Limb (tissue), 2 donors: Measurements from ENCODE around the gene KRTAP9-7.

Experiments
- DNase-seq, 2 donors: peaks; one replicate each; pipeline ENCODE4 v3.0.0-alpha.2; 2016; ENCODE audit errors: extremely low spot score in 2 of 2

The KRTAP9-7 gene

DNA sequence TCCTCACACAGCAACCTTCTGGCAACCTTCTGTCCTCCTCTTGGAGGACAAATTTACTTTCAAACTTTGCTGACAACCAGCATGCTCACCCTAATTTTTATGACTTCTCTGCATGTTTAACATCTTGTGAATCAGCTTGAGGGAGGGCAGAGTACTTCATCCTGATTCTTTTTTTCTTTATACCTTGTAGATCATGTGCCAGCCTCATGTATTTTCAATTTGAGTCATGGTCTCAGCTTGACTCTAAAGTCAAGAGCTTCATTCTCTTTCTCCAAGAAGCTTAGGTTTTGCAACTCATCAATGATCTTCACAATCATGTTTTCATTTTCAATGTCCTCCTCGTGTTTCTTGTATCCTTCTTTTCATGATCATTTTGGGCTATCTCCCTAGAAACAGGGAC, 3.6 kb upstream of the KRTAP9-7 start:
- no peak for DNase-seq

DNA sequence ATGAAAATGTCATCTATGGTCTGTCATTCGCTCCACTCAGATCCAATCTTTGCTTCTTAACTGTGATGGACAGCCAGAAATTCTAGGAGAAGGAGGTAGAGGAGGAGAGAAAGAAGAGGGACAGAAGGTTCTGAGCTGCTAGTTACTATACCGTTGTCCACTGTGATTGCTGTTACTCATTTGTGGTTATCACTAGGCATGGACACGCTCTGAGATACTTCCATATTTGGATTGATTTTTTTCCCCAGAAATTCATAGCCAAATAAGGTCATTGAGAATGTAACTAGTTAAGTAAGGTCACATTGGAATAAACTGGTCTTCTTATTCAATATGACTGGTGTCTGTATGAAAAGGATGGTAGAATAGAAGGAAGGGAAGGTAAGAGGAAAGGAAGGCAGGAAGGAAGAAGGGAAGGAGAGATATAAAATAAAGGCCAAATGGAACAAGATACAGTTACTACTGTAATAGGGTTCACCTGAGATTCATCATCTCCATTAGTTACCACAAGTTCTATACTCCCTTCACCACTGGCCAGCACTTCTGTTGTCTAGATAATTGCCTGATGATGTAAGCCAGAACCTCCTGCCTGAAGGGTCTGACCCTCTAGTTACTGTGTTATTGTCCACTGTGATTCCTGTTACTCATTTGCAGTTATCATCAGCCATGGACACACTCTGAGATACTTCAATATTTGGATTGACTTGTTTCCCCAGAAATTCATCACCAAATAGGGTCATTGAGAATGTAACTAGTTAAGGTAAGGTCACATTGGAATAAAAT, 2.9 kb downstream of the KRTAP9-7 start:
- DNase-seq = no peak

DNA sequence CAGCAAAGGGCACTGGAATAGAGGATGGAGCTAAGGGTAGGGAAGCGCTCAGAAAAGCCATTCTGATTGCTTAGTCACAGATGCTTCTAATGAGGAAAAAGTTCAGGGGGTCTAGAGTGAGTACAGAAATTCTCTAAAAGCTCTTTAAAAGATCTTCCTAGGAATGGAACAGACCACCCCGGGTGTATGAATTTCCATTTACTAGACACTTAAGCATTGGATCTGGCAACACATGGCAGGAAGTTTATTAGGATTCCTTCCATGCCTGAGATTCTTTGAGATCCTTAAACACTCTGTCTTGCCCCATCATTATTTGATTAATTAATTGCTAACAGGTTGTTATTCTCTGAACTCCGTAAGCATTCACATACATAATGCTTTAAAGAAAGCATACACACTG, 8.5 kb downstream of the KRTAP9-7 start:
- peak in 1 of 2 donors; percentile 3 for DNase-seq

DNA sequence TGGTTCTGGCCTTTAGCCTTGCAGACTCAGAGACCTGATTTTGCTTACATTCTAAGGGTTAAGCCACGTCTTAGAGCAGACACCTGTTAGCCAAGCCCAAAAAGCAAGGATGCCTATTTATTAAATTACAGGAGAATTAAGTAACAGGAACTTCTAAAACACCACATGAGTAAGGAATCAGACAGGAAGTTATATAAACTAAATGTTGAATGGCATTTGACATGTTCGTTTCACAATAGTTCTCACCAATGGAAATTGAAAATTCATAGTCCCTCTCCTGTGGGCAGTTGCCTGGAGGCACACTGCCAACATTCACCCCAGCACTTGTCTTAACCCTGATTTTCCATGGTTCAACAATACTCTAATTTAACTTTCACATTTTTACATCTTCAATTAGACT, 9.0 kb downstream of the KRTAP9-7 start:
- no peak for DNase-seq

DNA sequence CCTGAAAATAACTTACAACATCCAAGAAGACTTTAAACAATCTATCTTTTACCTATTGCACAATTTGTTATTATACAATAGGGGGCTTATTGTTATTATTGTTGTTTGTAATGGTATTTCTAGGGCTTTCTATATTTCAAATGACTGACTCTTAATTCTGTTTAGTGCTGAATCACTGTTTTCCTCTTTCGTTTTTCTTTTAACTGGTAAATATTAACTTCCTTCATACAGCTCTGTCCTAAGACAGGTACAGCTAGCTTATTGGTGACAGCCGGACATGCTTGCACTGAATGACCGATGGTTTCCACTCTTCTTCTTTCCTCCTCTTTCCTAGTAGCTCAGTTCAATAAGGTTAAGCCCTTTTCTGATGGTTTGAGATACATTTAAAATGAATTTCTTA, 11.6 kb downstream of the KRTAP9-7 start:
- no peak for DNase-seq

DNA sequence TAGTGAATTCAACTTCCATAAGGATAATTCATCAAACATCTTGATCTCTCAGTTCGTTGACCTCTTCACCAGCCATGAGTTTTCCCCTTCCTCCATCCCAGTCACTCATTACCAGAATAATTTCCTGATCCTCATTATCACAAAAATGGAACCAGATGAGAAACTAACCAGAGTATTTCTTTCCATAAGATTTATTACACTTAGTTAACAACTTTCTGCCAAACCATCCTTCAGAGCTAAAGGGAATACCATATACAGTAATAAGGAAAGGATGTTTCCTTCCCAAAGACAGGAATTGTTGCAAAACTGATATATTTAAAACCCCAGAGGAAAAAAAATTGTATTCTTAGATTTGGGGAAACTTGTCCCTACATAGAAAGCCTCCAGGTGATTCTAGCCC, 18.5 kb downstream of the KRTAP9-7 start:
- no peak for DNase-seq

DNA sequence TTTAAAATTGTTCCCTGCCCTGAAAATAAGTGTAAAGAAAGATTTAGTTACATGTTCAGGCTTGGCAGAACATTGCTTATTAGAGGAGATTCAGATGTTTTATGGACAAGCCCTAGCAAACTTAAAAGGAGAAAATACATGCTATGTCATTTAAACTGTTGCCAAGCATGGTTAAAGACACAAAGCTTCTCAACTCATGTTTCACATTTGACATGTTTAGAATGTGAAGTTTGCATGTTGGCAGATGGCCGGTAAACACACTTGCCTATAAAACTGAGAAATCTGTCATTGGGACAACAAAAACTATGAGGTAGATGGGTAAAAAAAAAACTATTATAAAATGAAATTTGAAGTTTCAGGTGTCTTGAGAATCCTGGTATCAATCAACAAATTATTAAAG, 21.3 kb downstream of the KRTAP9-7 start:
- peak in 1 of 2 donors; percentile 10 for DNase-seq

DNA sequence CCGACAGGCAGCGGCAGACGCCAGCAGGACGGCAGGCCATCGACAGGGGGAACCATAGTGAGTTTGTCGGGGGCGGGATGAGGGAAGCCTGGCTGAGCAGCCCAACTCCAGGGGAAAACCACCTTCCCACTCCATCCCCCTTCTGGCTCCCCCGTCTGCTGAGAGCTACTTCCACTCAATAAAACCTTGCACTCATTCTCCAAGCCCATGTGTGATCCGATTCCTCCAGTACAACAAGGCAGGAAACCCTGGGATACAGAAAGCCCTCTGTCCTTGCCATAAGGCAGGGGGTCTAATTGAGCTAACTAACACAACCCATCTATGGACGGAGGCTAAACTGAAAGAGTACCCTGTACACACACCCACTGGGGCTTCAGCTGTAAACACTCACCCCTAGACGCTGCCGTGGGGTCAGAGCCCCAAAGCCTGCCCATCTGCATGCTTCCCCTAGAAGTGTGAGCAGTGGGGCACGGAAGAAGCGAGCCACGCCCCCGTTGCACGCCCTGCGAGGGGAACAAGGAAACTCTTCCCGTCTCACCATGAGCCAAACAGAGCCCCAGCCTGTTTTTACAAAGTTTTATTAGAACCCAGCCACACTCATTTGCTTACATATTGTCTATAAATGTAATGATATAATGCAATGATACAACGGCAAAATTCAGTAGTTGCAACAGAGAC, 23.1 kb downstream of the KRTAP9-7 start:
- no peak for DNase-seq

DNA sequence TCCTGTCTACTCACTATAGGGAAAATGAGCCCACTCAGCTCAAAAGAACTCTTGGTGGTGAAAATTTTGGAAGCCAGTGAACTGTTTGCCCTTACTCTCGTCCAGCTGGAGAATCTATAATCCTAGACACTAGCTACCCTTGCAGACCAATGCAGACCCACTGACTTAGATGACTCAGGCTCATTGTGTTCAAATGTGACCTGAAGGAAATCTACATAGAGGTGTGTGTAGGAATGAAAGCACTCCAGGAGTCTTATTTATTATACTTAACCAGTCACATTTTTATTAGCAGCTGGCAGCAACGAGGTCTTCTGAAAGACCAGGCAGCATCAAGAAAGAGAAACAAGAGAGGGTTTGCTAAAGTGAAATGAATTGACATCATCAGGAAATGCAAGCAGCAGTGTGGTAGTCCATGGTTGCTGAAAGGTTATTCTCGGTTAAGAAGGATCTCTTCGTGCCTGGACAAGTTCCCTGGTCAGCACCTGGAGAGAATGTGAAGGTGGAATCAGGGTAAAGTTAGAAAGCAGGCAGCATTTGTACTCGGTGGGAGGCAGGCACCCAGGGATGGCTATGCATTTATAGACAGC, 25.8 kb downstream of the KRTAP9-7 start:
- DNase-seq = no peak

DNA sequence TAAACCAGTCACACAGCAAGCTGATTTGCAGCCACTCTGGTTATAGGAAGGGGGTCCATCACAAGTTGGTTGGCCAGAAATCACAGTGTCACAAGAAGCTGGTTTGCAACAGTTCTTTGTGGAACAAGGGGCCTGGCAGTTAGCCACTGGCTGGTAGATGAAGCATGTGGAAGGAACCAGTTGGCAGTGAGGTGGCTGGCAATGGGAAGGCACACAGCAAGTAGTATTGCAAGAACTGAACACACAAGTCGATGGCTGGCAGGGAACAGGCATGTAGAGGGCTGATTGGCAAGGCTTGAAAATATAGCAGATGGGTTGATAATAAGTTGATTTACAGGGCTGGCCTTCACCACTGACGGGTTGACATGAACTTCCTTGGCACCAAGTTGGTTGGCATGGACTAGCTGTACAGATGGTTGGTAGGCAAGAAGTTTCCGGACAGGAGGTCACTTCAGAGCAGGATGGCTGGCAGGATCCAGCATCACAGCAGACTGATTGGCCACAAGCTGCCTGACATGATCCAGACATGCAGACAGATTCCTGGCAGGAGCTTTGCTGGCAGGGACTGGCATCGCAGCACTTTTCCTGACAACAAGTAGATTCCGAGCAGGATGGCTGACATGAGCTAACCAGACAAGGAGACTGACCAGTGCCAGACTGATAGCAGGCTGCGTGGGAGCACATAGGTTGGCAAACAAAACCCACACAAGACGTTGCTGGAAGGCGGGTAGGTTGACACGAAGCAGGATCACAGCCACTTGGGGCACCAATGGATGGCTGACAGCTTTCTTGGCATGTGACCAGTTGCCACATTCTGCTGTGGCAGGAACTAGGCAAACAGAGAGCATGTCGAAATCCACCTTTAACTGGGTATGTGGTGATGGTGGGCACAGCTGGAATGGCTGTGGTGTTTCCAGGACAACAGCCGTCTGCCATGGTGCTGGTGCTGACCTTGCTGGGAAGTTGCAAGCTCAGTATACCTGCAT, 26.7 kb downstream of the KRTAP9-7 start, which contains the start of gene KRTAP29-1:
KRTAP29-1 (minus strand) TSS at position 936 of the 986 bp plus-strand sequence; CDS start at position 936, 0 bp downstream.
- DNase-seq = no peak

DNA sequence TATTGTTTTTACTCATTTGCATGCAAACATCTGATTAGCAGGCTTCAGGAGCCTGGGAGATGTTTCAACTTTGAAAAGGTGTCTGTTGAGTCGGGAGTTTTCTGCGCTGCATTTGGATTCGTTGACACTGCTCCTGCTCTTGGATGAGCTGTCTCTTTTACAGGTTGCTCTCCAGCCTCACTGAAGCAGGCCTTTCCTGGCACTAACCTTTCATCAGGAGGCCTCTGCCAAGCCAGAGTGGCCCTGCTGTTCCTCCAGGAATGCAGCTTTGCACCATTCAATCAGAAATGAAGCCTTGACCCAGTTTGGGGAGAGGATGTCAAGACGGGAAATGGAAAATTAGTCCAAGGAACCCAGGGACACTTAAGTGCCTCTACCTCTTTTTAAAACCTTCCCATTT, 27.5 kb downstream of the KRTAP9-7 start:
- no peak for DNase-seq

DNA sequence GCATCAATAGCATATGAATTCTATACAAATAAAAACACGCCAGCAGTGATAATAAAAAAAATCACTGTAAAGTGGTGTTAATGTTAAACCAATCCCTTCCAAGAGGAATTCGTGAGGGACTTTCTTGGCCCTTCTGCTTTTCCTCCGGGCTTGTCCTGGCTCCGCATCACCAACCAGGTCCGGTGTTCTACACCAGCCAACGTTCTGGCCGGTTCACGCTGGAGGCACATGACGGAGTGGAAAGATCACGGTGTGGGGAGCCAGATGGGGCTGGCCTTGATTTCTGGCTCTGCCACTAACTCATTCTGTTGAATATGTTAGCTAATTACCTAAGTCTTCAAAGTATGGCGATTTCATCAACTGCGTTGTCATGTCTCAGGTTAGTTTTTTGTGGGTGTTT, 28.6 kb downstream of the KRTAP9-7 start:
- DNase-seq = no peak

DNA sequence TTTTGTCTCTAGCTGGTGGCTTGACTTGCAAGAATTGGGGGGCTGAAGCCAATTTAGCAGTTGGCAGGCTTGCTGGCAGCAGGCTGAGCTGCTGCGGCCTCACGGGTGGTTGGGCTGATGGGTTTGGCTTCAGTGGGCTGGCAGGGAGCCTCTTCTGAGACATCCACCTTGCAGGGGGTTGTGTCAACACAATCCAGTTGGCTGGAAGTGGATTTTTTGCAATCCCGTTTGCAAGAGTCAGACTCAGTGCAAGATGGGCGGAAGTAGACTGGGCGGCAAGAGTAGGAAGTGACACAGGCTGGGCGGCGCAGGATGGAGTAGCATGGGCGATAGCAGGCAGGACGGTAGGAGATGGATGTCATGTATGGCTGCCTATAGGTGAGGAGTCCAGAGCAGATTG, 32.1 kb downstream of the KRTAP9-7 start:
- no peak for DNase-seq

DNA sequence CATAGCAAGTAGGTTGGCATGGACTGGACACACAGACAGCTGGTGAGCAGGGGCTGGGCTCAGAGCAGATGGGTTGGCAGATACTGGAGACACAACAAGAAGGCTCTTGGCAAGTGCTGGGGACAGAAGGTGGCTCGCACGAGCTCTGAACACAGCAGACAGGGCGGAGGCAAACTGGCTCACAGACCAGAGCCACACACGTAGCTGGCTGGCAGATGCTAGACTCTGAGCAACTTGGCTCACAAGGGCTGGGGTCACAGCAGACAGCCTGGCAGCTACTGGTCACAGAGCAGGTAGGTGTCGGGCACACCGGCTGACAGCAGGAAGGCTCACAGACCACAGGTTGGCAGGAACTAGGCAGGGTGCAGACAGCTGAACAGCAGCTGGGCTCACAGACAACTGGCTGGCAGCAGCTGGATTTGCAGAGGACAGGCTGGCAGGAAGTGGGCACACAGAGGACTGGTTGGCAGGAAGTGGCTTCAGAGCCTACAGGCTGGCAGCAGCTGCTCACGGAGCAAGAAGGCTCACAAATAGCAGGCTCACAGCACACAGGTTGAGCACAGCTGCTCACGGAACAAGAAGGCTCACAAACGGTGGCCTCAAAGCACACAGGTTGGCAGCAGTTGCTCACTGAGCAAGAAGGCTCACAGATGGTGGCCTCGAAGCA, 32.9 kb downstream of the KRTAP9-7 start:
- peak in 1 of 2 donors; percentile 6 for DNase-seq

DNA sequence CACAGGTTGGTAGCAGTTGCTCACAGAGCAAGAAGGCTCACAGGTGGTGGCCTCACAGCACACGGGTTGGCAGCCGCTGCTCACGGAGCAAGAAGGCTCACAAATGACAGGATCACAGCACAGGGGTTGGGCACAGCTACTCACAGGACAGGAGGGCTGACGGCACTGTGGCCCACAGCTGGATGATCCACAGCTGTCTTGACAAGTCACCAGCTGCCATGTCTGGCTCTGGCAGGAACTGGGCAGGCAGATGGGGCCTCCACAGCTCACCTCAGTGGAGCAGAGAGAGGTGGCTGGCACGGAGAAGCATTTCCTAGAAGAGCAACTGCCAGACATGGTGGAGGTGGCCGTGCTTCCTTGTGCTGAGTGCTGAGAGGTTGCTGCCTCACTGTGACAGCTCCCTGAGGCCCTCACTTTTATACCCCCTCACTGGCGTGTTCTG, 33.4 kb downstream of the KRTAP9-7 start, which contains the start of gene KRTAP16-1:
KRTAP16-1 (minus strand) TSS at position 392 of the 442 bp plus-strand sequence; CDS start at position 336, 56 bp downstream.
- DNase-seq = no peak

DNA sequence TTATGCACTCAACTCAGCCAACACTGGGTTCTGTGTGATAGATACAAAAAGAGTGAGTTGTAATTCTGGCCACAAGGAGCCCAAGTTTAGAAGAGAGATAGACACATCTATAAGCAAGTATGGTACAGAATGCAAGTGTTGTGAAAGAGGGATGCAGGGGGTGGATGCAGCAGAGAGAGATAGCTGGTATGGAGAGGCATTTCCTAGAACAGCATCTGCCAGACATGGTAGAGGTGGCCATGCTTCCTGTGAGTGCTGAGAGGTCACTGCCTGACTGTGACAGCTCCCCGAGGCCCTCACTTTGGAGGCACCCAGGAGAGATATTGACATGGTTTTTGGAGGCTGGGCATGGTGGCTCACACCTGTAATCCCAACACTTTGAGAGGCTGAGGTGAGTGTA, 35.6 kb downstream of the KRTAP9-7 start:
- no peak for DNase-seq

DNA sequence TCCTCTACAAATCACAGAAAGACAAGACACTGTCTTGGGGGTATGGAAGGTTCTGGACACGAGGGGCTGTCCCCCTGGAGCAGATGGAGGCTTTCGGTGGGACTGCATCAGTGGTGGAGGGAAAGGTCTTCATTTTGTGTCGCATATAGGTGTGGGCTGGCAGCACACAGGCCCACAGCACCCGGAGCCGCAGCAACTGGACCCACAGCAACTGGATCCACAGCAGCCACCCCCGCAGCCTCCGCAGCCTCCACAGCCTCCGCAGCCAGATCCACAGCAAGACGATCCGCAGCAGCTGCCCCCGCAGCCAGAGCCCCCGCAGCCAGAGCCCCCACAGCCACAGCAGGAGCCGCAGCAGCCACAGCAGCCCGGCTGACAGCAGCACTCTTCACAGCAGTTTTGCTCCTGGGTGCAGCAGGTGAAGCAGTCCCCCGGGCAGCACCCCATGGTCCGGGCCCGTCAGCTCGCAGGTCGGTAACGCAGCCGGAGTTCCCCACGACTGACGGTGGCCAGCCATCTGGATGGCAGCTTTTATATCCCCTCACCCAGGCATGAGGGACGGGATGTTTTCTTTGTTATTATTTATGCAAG, 39.8 kb downstream of the KRTAP9-7 start, which contains the start of gene KRTAP17-1:
KRTAP17-1 (minus strand) TSS at position 507 of the 591 bp plus-strand sequence; CDS start at position 447, 60 bp downstream.
- no peak for DNase-seq

DNA sequence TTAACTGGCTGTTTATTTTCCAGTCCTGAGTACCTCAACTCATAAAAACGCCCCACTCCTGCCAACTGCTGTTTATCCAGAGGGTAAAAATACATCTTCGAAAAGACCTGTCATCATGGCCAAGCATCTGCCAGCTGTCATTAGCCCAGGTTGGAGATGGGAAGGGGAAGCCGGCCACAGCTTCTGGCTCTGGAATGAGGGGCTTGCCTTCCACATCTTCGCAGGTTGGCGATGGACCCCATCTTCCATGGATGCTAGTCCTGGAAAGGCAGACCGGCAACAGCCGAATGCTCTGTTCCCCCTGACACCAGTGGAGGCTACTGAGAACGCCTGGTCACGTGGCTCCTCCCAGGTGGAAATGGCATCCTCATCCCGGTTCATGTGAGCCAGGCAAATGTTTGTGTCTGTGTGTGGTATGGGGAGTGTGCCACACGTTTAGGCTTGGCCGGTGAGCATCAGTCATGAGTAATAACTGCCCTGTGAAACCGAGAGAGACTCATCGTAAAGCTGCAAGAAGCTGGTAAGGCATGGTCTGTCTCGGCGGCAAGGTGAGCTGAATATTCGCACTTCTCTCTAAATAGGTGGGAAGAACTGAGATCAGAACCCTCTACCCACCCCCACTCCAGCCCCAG, 40.4 kb downstream of the KRTAP9-7 start:
- no peak for DNase-seq

DNA sequence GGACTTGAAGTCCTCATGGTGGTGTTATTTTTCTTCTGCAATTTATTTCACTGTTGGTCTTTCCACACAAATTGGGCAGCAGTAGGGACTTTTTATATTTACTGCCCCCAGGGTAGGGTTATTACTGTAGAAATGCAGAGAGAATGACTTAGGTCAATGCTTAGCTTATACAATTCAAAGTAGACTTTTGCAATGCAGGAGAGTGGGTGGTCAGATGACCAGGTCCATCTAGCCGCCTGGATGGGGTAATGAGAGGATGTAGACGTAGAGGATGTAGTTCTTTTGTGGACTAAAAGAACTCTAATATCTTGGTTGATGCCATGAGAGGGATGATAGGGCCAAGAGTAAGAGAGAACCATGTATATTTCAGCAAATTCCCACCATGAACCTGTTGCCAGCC, 42.7 kb downstream of the KRTAP9-7 start:
- DNase-seq = no peak
